Testis (tissue), 2 donors: ENCODE measurements around the gene ZNF185.

Source experiments
- POLR2A ChIP-seq: fragments of 450-650 bp; IDR thresholded peaks from one replicate; pipeline ENCODE4 v1.6.1; 2017; ENCODE audit warnings: antibody characterized with exemption, mild to moderate bottlenecking, moderate library complexity
- TF ChIP-seq, protein P1 (sequence below), 3 experiments: fragments of 450-650 bp in 2 of 3; fragments of 200-600 bp in 1 of 3; sonication (generic) in 1 of 3; IDR thresholded peaks; one replicate each; pipeline ENCODE4 v1.5.1; 2016 to 2019; ENCODE audit warnings: antibody characterized with exemption in 3 of 3, mild to moderate bottlenecking in 2 of 3, moderate library complexity in 1 of 3

DNA sequence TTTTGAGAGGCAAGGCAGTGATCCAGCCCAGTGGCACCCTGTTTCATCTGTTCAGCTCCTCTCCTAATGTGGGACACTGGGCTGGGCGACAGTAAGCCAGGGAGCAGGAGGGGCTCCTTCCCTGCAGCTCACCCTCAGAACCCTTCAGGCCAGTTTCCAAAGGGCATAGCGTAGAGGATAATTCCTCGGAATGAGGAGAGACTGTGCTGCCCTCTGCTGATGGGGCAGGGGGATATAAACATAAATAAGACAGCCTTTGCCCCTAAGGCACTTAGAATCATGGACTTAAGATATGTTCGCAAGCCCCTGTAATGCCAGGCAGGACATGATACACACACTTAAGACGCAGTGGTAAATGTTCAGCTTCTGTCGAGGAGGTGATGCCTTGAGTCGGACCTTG, 27.9 kb upstream of the ZNF185 start:
- no peak for TF ChIP-seq POLR2A
- TF ChIP-seq, protein P1, sequence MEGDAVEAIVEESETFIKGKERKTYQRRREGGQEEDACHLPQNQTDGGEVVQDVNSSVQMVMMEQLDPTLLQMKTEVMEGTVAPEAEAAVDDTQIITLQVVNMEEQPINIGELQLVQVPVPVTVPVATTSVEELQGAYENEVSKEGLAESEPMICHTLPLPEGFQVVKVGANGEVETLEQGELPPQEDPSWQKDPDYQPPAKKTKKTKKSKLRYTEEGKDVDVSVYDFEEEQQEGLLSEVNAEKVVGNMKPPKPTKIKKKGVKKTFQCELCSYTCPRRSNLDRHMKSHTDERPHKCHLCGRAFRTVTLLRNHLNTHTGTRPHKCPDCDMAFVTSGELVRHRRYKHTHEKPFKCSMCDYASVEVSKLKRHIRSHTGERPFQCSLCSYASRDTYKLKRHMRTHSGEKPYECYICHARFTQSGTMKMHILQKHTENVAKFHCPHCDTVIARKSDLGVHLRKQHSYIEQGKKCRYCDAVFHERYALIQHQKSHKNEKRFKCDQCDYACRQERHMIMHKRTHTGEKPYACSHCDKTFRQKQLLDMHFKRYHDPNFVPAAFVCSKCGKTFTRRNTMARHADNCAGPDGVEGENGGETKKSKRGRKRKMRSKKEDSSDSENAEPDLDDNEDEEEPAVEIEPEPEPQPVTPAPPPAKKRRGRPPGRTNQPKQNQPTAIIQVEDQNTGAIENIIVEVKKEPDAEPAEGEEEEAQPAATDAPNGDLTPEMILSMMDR (IDR thresholded peaks at IDR 0.05) = no peak
